ENCODE results near the gene MMP20. TPM values are rescaled to one million over a fixed set of nuclear protein-coding genes. Genes with fewer than 3 reads are reported as not detected.

MMP20 gene
- total RNA-seq, result not detected in 2 replicates

GRCh38 chr11:102625177-102625576 lies at the start of gene MMP20:
MMP20 (minus strand) TSS chr11:102625332; CDS start chr11:102625319, 13 bp downstream.

DNA sequence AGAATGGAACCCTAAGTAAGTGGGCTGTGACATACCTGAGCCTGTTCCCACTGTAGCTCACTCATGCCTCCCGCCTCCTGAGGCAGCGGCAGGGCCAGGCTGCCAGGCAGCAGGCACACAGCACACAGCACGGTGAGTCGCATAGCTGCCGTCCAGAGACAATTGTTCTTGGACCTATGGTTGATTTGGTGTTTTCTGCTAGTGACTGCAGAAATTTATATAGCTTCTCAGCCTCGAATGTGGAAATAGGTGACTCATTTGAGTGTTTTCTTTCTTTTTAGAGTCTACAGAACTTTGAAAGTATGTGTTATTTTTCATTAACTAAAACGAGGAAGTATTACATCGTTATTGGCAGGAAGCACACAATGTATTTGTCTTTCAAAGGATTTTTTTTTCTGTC lies 94.6 kb downstream of the MMP20 start, which contains the start of gene MMP7:
Gene MMP7, minus strand, starts transcription at position 190 of the 400 bp plus-strand sequence. Its CDS starts 47 bp downstream, at position 143.

Other genes with a start within 250 kb of the MMP20 start
- 86.3 and 99.5 TPM in 2 replicates for gene TMEM123, start 172.6 kb downstream of the MMP20 start, total RNA-seq
- not detected in 2 replicates for gene MMP7, start 94.6 kb downstream of the MMP20 start, total RNA-seq
- gene MMP27, start 80.4 kb upstream of the MMP20 start, total RNA-seq, result under 0.01 TPM in 1 of 2 replicates, not detected in the other
- not detected in 2 replicates for gene MMP8, start 99.6 kb upstream of the MMP20 start, total RNA-seq
- not detected in 2 replicates for gene MMP10, start 155.3 kb upstream of the MMP20 start, total RNA-seq
- gene MMP1, start 172.8 kb upstream of the MMP20 start, total RNA-seq, result 4.4 and 681 TPM in 2 replicates
- 1.8 and 64.3 TPM in 2 replicates for gene MMP3, start 218.3 kb upstream of the MMP20 start, total RNA-seq
- gene MMP12, start 249.7 kb upstream of the MMP20 start, total RNA-seq, result 0.59 TPM in 1 of 2 replicates, not detected in the other

All from subcutaneous preadipocyte (primary cell).